Fibroblast of lung (primary cell): ENCODE data around the gene NDUFS7. TPM values are rescaled to one million over a fixed set of nuclear protein-coding genes. Genes with fewer than 3 reads are reported as not detected.

Experiments
- DNase-seq, 2 donors: peaks; one replicate each; pipeline versions ENCODE4 v3.0.0 to v3.0.0-alpha.2; 2010; ENCODE audit warnings: low read depth in 2 of 2
- H2AFZ ChIP-seq: 2 replicates; pipeline ENCODE4 v1.5.1; 2012; ENCODE audit warnings: low read length, control low read depth, inconsistent platforms
- H3K27ac ChIP-seq: 2 replicates; pipeline ENCODE4 v1.5.1; 2011; ENCODE audit warnings: low read length, control low read depth; ENCODE audit not compliant: insufficient read depth
- H3K27me3 ChIP-seq: 2 replicates; pipeline ENCODE4 v1.5.1; 2011; ENCODE audit warnings: mild to moderate bottlenecking, low read length; ENCODE audit not compliant: control insufficient read depth, insufficient read depth
- H3K36me3 ChIP-seq: 2 replicates; pipeline ENCODE4 v1.5.1; 2011; ENCODE audit warnings: low read length; ENCODE audit not compliant: control insufficient read depth, insufficient read depth
- H3K4me1 ChIP-seq: 2 replicates; pipeline ENCODE4 v1.5.1; 2011; ENCODE audit warnings: low read length; ENCODE audit not compliant: control insufficient read depth, insufficient read depth; ENCODE audit errors: extremely low read depth
- H3K4me2 ChIP-seq: 2 replicates; pipeline ENCODE4 v1.5.1; 2011; ENCODE audit warnings: low read length, control low read depth; ENCODE audit not compliant: insufficient read depth; ENCODE audit errors: extremely low read depth
- H3K4me3 ChIP-seq, 4 experiments: fragments of 200-600 bp in 1 of 4; sonication (generic) in 1 of 4; replicated peaks in 1 of 4; 2 replicates each; pipeline ENCODE4 v1.5.1; 2011 to 2016; ENCODE audit warnings: low read length in 4 of 4, low read depth in 3 of 4, mild to moderate bottlenecking in 3 of 4, control low read depth in 2 of 4, inconsistent platforms in 1 of 4, mixed read lengths in 1 of 4; ENCODE audit not compliant: insufficient read depth in 1 of 4; ENCODE audit errors: control extremely low read depth in 1 of 4
- H3K79me2 ChIP-seq: 2 replicates; pipeline ENCODE4 v1.5.1; 2012; ENCODE audit warnings: mild to moderate bottlenecking, low read length, inconsistent platforms; ENCODE audit not compliant: control insufficient read depth, insufficient read depth
- H3K9ac ChIP-seq: 2 replicates; pipeline ENCODE4 v1.5.1; 2011; ENCODE audit warnings: mild to moderate bottlenecking, low read length, control low read depth; ENCODE audit not compliant: insufficient read depth
- H3K9me3 ChIP-seq: 2 replicates; pipeline ENCODE4 v1.5.1; 2012; ENCODE audit warnings: low read depth, low read length; ENCODE audit not compliant: control insufficient read depth, insufficient read depth
- H4K20me1 ChIP-seq: 2 replicates; pipeline ENCODE4 v1.5.1; 2011; ENCODE audit warnings: low read length; ENCODE audit not compliant: control insufficient read depth, insufficient read depth; ENCODE audit errors: extremely low read depth
- CTCF ChIP-seq, 2 donors: IDR thresholded peaks in 1 of 2; conservative IDR thresholded peaks in 1 of 2; 1 replicate in 1 of 2; 2 replicates in 1 of 2; pipeline ENCODE4 v1.5.1; 2011 to 2012; ENCODE audit warnings: low read length in 2 of 2, control low read depth in 1 of 2, inconsistent platforms in 1 of 2, low read depth in 1 of 2, mild to moderate bottlenecking in 1 of 2
- EZH2 ChIP-seq: IDR thresholded peaks from 2 replicates; pipeline ENCODE4 v1.5.1; 2012; ENCODE audit warnings: low read length, control low read depth, mild to moderate bottlenecking; ENCODE audit errors: missing control alignments
- polyA plus RNA-seq, 2 donors: library from polyadenylated mRNA; depleted of rRNA in 1 of 2; stranded (reverse) in 1 of 2; unstranded in 1 of 2; fragments of >200 nt; gene quantifications; 2 replicates each; pipeline ENCODE4 v1.2.1, GENCODE V29; 2011 to 2012; ENCODE audit warnings: missing spikeins in 1 of 2
- total RNA-seq: library from RNA; depleted of rRNA; stranded (reverse); fragments of >200 nt; gene quantifications from 2 replicates; pipeline ENCODE4 v1.2.1, GENCODE V29; 2014

The NDUFS7 gene
- total and polyA plus RNA-seq, 2 donors (not counting 1 experiment from before 2014, with no cell fraction given) = 29.6 to 71.2 TPM

GRCh38 chr19:1355568-1356507 is 27.9 kb upstream of the NDUFS7 start:
- DNase-seq = peak; percentile 22 to 28
- Histone ChIP-seq H3K4me1 (peaks cover 5% of the 10 kb centered on the region), H3K9ac (peak overlapping the region; percentile 68), H3K79me2 (peaks cover 4% of the 10 kb centered on the region), H3K9me3 (no peaks in the 10 kb centered on the region), H3K36me3 (peaks cover 8% of the 10 kb centered on the region), H3K27ac (peak overlapping the region; percentile 5), H3K27me3 (no peaks in the 10 kb centered on the region), H3K4me3 (peak overlapping the region; percentile 70 to 82 (median 74)), H3K4me2 (peak overlapping the region; percentile 72), H4K20me1 (no peaks in the 10 kb centered on the region), H2AFZ (no peak overlapping the region)
- TF ChIP-seq EZH2 (no peak), CTCF (conservative IDR thresholded peaks at IDR 0.05 in 1 of 2, IDR thresholded peaks at IDR 0.05 in 1 of 2; ENCODE audit: low read depth in 1 of 2, low read length in 2 of 2) (no peak)

DNA sequence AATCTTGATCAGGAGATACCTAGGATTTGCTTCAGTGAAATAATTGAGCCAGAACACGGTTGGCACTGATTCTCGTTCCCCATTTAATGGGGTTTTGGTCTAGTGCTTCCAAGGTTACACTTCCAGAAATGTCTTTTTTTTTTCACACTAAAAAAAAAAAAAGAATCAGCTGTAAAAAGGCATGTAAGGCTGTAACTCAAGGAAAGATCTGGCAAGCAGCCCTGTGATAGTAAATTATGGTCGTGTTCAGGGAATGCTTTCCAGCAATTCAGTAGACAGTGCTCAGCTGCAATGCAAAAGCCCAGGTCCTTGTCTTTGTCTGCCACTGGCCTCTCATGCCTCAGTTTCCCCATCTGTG is 27.2 kb upstream of the NDUFS7 start:
- no peaks in the 10 kb centered on the region for H3K27me3 ChIP-seq
- peaks cover 8% of the 10 kb centered on the region for H3K36me3 ChIP-seq
- TF ChIP-seq CTCF (conservative IDR thresholded peaks at IDR 0.05 in 1 of 2, IDR thresholded peaks at IDR 0.05 in 1 of 2; ENCODE audit: low read depth in 1 of 2, low read length in 2 of 2) = no peak
- no peak for TF ChIP-seq EZH2
- peak overlapping the region in 3 of 4 experiments; percentile 70 to 82 (median 77) for H3K4me3 ChIP-seq
- no peaks in the 10 kb centered on the region for H4K20me1 ChIP-seq
- peaks cover 4% of the 10 kb centered on the region for H3K79me2 ChIP-seq
- H3K27ac ChIP-seq = no peak overlapping the region
- peak; percentile 30 to 54 for DNase-seq
- no peak overlapping the region for H3K9ac ChIP-seq
- H3K4me1 ChIP-seq = peaks cover 8% of the 10 kb centered on the region
- H2AFZ ChIP-seq = no peak overlapping the region
- no peaks in the 10 kb centered on the region for H3K9me3 ChIP-seq
- peak overlapping the region; percentile 72 for H3K4me2 ChIP-seq

- Histone ChIP-seq H3K79me2 (peaks cover 5% of the 10 kb centered on the region), H3K36me3 (peaks cover 13% of the 10 kb centered on the region), H3K9ac (no peak overlapping the region), H3K9me3 (no peaks in the 10 kb centered on the region), H4K20me1 (no peaks in the 10 kb centered on the region), H3K4me3 (no peak overlapping the region), H3K27me3 (no peaks in the 10 kb centered on the region), H3K4me1 (peaks cover 17% of the 10 kb centered on the region), H2AFZ (no peak overlapping the region), H3K27ac (no peak overlapping the region), H3K4me2 (no peak overlapping the region)
- DNase-seq = no peak
- TF ChIP-seq EZH2 = no peak
- TF ChIP-seq CTCF (conservative IDR thresholded peaks at IDR 0.05 in 1 of 2, IDR thresholded peaks at IDR 0.05 in 1 of 2; ENCODE audit: low read depth in 1 of 2, low read length in 2 of 2) = no peak
Measured at GRCh38 chr19:1357531-1358109, 26.1 kb upstream of the NDUFS7 start.
